Endodermal cell (in vitro differentiated cells): ENCODE results near the gene RELA. TPM values are rescaled to one million over a fixed set of nuclear protein-coding genes. Genes with fewer than 3 reads are reported as not detected.

Experiments
- DNase-seq: peaks from one replicate; pipeline ENCODE4 v3.0.0-alpha.2; 2017
- H3K27ac ChIP-seq: 2 replicates; pipeline ENCODE4 v1.5.1; 2013; ENCODE audit warnings: mild to moderate bottlenecking, low read depth, low read length, moderate library complexity
- H3K27me3 ChIP-seq: 2 replicates; pipeline ENCODE4 v1.6.1; 2013; ENCODE audit warnings: mild to moderate bottlenecking, low read length, moderate library complexity; ENCODE audit not compliant: insufficient read depth, control insufficient read depth, poor library complexity, severe bottlenecking
- H3K36me3 ChIP-seq: 2 replicates; pipeline ENCODE4 v1.7.0; 2013; ENCODE audit warnings: mild to moderate bottlenecking, low read length, moderate library complexity; ENCODE audit not compliant: control insufficient read depth, insufficient read depth
- H3K4me1 ChIP-seq: one replicate; pipeline ENCODE4 v1.7.0; 2013; ENCODE audit warnings: low read length; ENCODE audit not compliant: control insufficient read depth, insufficient read depth
- H3K4me3 ChIP-seq: 2 replicates; pipeline ENCODE4 v1.5.1; 2013; ENCODE audit warnings: mild to moderate bottlenecking, low read length, moderate library complexity
- H3K9ac ChIP-seq: 2 replicates; pipeline ENCODE4 v1.6.1; 2013; ENCODE audit warnings: mild to moderate bottlenecking, low read length, moderate library complexity; ENCODE audit not compliant: poor library complexity, severe bottlenecking; ENCODE audit errors: extremely low read depth
- H3K9me3 ChIP-seq: 2 replicates; pipeline ENCODE4 v1.6.1; 2013; ENCODE audit warnings: mild to moderate bottlenecking, low read length, moderate library complexity; ENCODE audit not compliant: control insufficient read depth
- H3K27ac Mint-ChIP-seq: 2 replicates; pipeline ENCODE4 v1.8.0; 2020; ENCODE audit warnings: mixed read lengths
- H3K27me3 Mint-ChIP-seq: 2 replicates; pipeline ENCODE4 v1.8.0; 2021; ENCODE audit warnings: mild to moderate bottlenecking, mixed read lengths; ENCODE audit not compliant: insufficient read depth
- H3K36me3 Mint-ChIP-seq: 2 replicates; pipeline ENCODE4 v1.8.0; 2020; ENCODE audit warnings: low read depth, mixed read lengths
- H3K4me1 Mint-ChIP-seq: 2 replicates; pipeline ENCODE4 v1.8.0; 2020; ENCODE audit warnings: mixed read lengths
- H3K4me3 Mint-ChIP-seq: 2 replicates; pipeline ENCODE4 v1.8.0; 2020; ENCODE audit warnings: mild to moderate bottlenecking, moderate library complexity, mixed read lengths
- H3K9me3 Mint-ChIP-seq: 2 replicates; pipeline ENCODE4 v1.8.0; 2020; ENCODE audit warnings: mild to moderate bottlenecking, mixed read lengths
- WGBS, 2 experiments: methylation state at CpG; one replicate each; pipeline versions ENCODE4 v1.1.5 to v1.1.7; 2013; ENCODE audit warnings: missing lambda C conversion rate in 2 of 2, mixed read lengths in 1 of 2; ENCODE audit not compliant: insufficient coverage in 1 of 2, insufficient read length in 1 of 2; 5-methylcytosine and 5-hydroxymethylcytosine counted together
- total RNA-seq, 2 donors: library from RNA; stranded (reverse); fragmentation: NEBNext Ultra II Directional in 1 of 2; extraction: Animal tissue kit (Norgen Biotek cat#: 25700) in 1 of 2; gene quantifications; 2 replicates in 1 of 2; 3 replicates in 1 of 2; pipeline ENCODE4 v1.2.1, GENCODE V29; 2021
- TF ChIP-seq, protein P1 (sequence below): fragments of 200-600 bp; sonication (generic); conservative IDR thresholded peaks from 2 replicates; pipeline ENCODE4 v1.5.0; 2021; ENCODE audit warnings: antibody characterized with exemption, mild to moderate bottlenecking

Gene RELA
- total RNA-seq, 2 donors from 2014 or later, result 40.2 to 41.1 TPM

DNA sequence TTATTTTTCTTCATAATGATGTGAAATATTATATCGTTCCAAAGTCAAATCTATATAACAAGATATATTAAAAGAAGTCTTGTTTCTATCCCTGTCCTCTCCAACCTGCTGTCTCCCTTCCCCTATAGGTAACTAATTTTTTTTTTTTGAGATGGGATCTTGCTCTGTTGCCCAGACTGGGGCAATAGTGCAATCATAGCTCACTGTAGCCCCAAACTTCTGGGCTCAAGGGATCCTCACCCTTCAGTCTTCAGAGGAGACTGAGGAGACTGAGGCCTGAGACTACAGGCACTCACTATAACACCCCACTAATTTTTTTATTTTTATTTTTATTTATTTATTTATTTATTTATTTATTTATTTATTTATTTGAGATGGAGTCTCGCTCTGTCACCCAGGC is 10.3 kb upstream of the RELA start:
- Mint-ChIP-seq H3K4me1 (no peaks in the 10 kb centered on the region), H3K27ac (no peak overlapping the region), H3K4me3 (no peak overlapping the region), H3K9me3 (no peaks in the 10 kb centered on the region), H3K27me3 (peaks cover 5% of the 10 kb centered on the region), H3K36me3 (no peaks in the 10 kb centered on the region)
- H3K27me3 ChIP-seq, result no peaks in the 10 kb centered on the region
- H3K4me3 ChIP-seq, result no peak overlapping the region
- DNase-seq, result no peak
- TF ChIP-seq, protein P1, sequence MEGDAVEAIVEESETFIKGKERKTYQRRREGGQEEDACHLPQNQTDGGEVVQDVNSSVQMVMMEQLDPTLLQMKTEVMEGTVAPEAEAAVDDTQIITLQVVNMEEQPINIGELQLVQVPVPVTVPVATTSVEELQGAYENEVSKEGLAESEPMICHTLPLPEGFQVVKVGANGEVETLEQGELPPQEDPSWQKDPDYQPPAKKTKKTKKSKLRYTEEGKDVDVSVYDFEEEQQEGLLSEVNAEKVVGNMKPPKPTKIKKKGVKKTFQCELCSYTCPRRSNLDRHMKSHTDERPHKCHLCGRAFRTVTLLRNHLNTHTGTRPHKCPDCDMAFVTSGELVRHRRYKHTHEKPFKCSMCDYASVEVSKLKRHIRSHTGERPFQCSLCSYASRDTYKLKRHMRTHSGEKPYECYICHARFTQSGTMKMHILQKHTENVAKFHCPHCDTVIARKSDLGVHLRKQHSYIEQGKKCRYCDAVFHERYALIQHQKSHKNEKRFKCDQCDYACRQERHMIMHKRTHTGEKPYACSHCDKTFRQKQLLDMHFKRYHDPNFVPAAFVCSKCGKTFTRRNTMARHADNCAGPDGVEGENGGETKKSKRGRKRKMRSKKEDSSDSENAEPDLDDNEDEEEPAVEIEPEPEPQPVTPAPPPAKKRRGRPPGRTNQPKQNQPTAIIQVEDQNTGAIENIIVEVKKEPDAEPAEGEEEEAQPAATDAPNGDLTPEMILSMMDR, result no peak
- no CpG with 5 or more reads among the region's 2 CpGs for WGBS, 2 experiments
- H3K9ac ChIP-seq, result no peak overlapping the region
- no peaks in the 10 kb centered on the region for H3K9me3 ChIP-seq
- no peaks in the 10 kb centered on the region for H3K36me3 ChIP-seq
- H3K27ac ChIP-seq, result no peak overlapping the region
- H3K4me1 ChIP-seq, result no peaks in the 10 kb centered on the region

- H3K4me1 ChIP-seq, result no peaks in the 10 kb centered on the region
- no peaks in the 10 kb centered on the region for H3K36me3 ChIP-seq
- DNase-seq, result no peak
- H3K9ac ChIP-seq, result no peak overlapping the region
- no peaks in the 10 kb centered on the region for H3K9me3 ChIP-seq
- H3K27me3 Mint-ChIP-seq, result peaks cover 5% of the 10 kb centered on the region
- H3K4me3 Mint-ChIP-seq, result no peak overlapping the region
- no peak overlapping the region for H3K4me3 ChIP-seq
- H3K9me3 Mint-ChIP-seq, result no peaks in the 10 kb centered on the region
- no peaks in the 10 kb centered on the region for H3K27me3 ChIP-seq
- no peaks in the 10 kb centered on the region for H3K4me1 Mint-ChIP-seq
- no peaks in the 10 kb centered on the region for H3K36me3 Mint-ChIP-seq
- no peak overlapping the region for H3K27ac Mint-ChIP-seq
- H3K27ac ChIP-seq, result no peak overlapping the region
- TF ChIP-seq, protein P1, result peak; percentile 33
Measured at GRCh38 chr11:65672180-65672860, 9.6 kb upstream of the RELA start.

DNA sequence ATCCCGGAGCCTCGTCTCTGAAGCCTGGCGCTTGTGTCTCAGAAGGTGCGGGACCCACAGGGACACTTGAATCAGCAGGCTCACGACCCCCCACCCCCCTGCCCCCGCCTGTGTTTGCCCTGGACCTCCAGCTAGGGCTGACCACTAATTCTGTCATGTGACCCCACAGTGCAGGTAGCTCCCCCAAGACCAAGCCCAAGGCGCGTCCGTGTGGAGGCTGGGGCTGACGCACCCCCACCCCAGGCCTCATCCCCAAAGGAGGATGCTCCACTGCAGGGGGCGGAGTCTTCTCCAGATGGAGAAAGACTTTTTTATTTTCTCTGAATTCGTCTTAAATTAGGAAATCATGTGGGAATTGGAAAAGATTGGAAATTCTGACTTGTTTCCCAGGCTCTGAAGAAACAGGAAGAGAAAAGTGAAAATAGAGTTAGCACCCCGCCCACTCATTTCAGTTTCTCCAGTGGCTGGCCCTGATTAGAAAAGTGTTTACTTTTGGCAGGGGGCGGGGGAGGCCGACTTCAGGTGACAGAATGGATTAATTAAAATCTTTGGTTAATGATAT is 1.0 kb upstream of the RELA start:
- 7 to 9% methylated on average over 5 to 13 of the region's 15 CpGs for WGBS, 2 experiments
- Mint-ChIP-seq H3K36me3 (peaks cover 22% of the 10 kb centered on the region), H3K4me3 (peak overlapping the region; percentile 78), H3K9me3 (no peaks in the 10 kb centered on the region), H3K27me3 (no peaks in the 10 kb centered on the region), H3K4me1 (peaks cover 6% of the 10 kb centered on the region), H3K27ac (peak overlapping the region; percentile 95)
- H3K36me3 ChIP-seq, result peaks cover 27% of the 10 kb centered on the region
- peak overlapping the region; percentile 94 for H3K9ac ChIP-seq
- no peaks in the 10 kb centered on the region for H3K27me3 ChIP-seq
- DNase-seq, result no peak
- H3K27ac ChIP-seq, result peak overlapping the region; percentile 86
- H3K4me3 ChIP-seq, result peak overlapping the region; percentile 96
- H3K9me3 ChIP-seq, result no peaks in the 10 kb centered on the region
- peaks cover 8% of the 10 kb centered on the region for H3K4me1 ChIP-seq
- TF ChIP-seq, protein P1, result no peak
